A673 (cell line): ENCODE measurements around the gene TEX19.

ENCODE experiments used
- EZH2 ChIP-seq: fragments of 200-600 bp; sonication (generic); IDR thresholded peaks from 2 replicates; pipeline ENCODE4 v1.6.1; 2017; ENCODE audit warnings: borderline replicate concordance, low read depth, mild to moderate bottlenecking, mixed read lengths, antibody characterized with exemption, low read length; ENCODE audit not compliant: poor library complexity, severe bottlenecking
- TF ChIP-seq, protein P1 (sequence below): fragments of 300-800, 200-600 bp; sonication (generic); conservative IDR thresholded peaks from 2 replicates; pipeline ENCODE4 v1.5.1; 2017; ENCODE audit warnings: low read depth, mild to moderate bottlenecking, antibody characterized with exemption, low read length, moderate library complexity, mixed read lengths

DNA sequence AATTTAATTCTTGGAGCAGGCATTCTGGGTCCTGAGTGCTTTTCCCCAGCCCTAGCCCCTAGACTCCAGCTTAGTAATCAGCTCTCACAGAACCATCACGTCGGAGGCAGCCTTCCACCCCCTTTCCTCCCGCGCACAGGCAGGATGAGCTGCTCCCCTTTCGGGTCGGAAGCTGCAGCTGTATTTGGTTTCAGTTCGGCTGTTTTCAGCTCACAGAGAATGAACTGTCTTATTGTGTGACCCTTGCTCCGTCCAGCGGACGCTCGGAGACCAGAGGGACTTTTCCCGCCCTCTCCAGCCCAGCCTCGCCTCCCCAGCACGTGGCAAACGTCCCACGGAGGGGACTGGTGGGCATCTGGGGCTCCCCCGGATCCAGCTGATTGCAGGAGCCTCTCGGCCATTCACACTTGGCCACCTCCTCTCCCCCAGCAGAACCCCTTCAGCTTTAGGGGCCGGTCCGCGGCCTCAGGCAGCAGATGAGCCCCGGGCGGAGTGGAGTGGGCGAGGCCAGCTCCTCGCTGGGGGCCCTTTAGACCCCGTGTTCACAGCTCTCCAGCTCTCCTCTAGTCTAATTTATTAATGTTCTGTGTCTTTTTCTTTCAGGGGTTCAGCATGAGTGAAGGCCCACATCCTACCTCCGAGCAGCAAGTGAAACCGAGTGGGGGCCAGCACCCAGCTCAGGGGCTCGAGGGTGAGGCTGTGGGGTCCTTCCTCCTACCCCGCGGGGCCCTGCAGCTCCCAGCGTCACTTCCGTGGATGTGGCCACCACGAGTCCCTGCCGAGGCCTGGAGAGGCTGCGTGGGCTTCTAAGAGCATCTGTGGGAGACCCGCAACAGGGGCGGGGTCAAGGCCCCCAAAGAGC is 11.7 kb downstream of the TEX19 start:
- TF ChIP-seq, protein P1, sequence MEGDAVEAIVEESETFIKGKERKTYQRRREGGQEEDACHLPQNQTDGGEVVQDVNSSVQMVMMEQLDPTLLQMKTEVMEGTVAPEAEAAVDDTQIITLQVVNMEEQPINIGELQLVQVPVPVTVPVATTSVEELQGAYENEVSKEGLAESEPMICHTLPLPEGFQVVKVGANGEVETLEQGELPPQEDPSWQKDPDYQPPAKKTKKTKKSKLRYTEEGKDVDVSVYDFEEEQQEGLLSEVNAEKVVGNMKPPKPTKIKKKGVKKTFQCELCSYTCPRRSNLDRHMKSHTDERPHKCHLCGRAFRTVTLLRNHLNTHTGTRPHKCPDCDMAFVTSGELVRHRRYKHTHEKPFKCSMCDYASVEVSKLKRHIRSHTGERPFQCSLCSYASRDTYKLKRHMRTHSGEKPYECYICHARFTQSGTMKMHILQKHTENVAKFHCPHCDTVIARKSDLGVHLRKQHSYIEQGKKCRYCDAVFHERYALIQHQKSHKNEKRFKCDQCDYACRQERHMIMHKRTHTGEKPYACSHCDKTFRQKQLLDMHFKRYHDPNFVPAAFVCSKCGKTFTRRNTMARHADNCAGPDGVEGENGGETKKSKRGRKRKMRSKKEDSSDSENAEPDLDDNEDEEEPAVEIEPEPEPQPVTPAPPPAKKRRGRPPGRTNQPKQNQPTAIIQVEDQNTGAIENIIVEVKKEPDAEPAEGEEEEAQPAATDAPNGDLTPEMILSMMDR, result no peak
- TF ChIP-seq EZH2, result no peak
